Upper lobe of right lung (tissue), 1 donor: ENCODE results near the gene RNF167. TPM values are rescaled to one million over a fixed set of nuclear protein-coding genes. Genes with fewer than 3 reads are reported as not detected.

Experiments used
- ATAC-seq: fragments of 200-7000 bp; cut with Tn5 transposase; one replicate; pipeline ENCODE4 v1.9.1; 2020; ENCODE audit warnings: mild to moderate bottlenecking, moderate library complexity
- DNase-seq: peaks from one replicate; pipeline ENCODE4 v3.0.0-alpha.2; 2020
- H3K27ac ChIP-seq: fragments of 200-600 bp; one replicate; pipeline ENCODE4 v1.8.0; 2022
- H3K27me3 ChIP-seq: fragments of 200-600 bp; one replicate; pipeline ENCODE4 v1.8.0; 2022; ENCODE audit warnings: mild to moderate bottlenecking
- H3K36me3 ChIP-seq: fragments of 200-600 bp; one replicate; pipeline ENCODE4 v1.8.0; 2022
- H3K4me1 ChIP-seq: fragments of 200-600 bp; one replicate; pipeline ENCODE4 v1.8.0; 2022
- H3K4me3 ChIP-seq: fragments of 200-600 bp; one replicate; pipeline ENCODE4 v1.8.0; 2022; ENCODE audit warnings: mild to moderate bottlenecking
- H3K9me3 ChIP-seq: fragments of 200-600 bp; one replicate; pipeline ENCODE4 v1.8.0; 2022
- intact Hi-C: fragments of 100-400 bp; cut with DNase I; formaldehyde crosslinking; loops from one replicate; pipeline ENCODE4 v1.11.0; 2022
- total RNA-seq: library from RNA; stranded (reverse); fragmentation: NEBNext Ultra II Directional; extraction: Animal tissue kit (Norgen Biotek cat#: 25700); gene quantifications from one replicate; pipeline ENCODE4 v1.2.1, GENCODE V29; 2021
- TF ChIP-seq, protein P1 (sequence below): fragments of 200-600 bp; IDR thresholded peaks from one replicate; pipeline ENCODE4 v1.8.0; 2022; ENCODE audit warnings: antibody characterized with exemption
- donor health status: DM: no; HTN: yes; CAD: no; lungs with severe emphysema.

Gene RNF167
- total RNA-seq, 1 donor from 2014 or later, result 92.9 TPM

DNA sequence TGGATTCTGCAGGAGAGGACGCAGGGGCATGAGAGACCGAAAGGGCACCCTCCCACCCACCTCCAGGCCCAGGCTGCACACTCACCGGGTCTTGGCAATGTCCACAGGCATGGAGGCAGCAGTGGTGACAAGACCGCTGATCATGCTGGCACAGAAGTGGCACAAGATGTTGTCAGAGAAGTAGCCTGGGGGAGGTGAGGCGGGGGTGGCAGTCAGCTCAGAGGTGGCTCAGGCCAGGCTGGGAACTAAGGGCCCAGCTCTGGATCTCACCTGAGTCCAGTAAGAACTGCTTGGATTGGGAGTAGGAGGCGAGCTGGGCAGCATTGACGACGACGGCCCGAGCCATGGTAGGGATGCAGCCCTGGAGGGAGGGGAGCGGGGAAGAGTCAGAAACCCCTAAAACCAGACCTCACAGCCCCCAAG lies 2.0 kb upstream of the RNF167 start:
- H3K4me1 ChIP-seq, result peaks cover 38% of the 10 kb centered on the region
- ATAC-seq, result no peak
- intact Hi-C loops, result no loop called here
- no peaks in the 10 kb centered on the region for H3K27me3 ChIP-seq
- peaks cover 26% of the 10 kb centered on the region for H3K36me3 ChIP-seq
- no peak for DNase-seq
- no peak overlapping the region for H3K27ac ChIP-seq
- TF ChIP-seq, protein P1, sequence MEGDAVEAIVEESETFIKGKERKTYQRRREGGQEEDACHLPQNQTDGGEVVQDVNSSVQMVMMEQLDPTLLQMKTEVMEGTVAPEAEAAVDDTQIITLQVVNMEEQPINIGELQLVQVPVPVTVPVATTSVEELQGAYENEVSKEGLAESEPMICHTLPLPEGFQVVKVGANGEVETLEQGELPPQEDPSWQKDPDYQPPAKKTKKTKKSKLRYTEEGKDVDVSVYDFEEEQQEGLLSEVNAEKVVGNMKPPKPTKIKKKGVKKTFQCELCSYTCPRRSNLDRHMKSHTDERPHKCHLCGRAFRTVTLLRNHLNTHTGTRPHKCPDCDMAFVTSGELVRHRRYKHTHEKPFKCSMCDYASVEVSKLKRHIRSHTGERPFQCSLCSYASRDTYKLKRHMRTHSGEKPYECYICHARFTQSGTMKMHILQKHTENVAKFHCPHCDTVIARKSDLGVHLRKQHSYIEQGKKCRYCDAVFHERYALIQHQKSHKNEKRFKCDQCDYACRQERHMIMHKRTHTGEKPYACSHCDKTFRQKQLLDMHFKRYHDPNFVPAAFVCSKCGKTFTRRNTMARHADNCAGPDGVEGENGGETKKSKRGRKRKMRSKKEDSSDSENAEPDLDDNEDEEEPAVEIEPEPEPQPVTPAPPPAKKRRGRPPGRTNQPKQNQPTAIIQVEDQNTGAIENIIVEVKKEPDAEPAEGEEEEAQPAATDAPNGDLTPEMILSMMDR, result no peak
- no peaks in the 10 kb centered on the region for H3K9me3 ChIP-seq
- H3K4me3 ChIP-seq, result no peak overlapping the region

DNA sequence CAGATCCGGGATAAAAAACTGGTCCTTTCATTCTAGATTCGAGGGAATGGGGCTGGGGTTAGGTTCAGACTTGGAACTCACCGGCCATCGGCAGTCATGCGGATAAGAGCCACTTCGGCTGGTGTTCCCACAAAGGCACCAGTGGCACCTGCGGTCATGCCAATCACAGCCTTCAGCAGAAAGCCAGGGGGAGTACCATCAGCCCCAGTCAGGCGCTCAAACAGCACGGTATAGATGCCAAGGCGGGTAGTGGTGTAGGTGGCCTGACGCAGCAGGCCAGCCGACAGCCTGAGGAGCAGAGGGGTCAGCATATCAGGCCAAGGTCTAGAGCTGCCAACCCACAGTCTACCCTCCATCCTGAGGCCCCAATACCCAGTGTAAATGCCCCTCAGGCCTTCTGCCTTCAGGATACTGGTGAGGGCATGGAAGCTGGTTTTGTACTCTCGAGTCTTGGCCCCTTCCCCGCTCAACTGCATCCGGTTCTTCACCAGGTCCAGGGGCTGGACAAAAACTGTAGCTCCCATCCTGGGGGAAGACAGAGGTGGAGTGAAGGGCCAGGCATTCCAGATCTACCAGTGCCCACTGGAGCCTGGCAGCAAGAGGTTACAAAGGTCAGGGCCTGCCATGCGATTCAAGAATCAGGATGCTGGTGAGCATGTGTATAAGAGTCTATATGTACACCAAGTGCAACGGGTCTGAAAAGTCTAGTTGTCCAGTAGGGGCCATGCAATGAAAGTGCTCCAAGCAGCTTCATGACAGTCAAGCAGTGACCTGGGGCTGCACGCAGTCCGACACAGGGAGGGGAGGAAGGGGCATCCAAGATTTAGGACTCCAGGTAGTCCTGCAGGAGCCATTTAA lies 1.2 kb upstream of the RNF167 start:
- H3K27me3 ChIP-seq, result no peaks in the 10 kb centered on the region
- H3K4me1 ChIP-seq, result peaks cover 44% of the 10 kb centered on the region
- peak overlapping the region; percentile 91 for H3K27ac ChIP-seq
- TF ChIP-seq, protein P1, result no peak
- peak overlapping the region; percentile 98 for H3K4me3 ChIP-seq
- no peaks in the 10 kb centered on the region for H3K9me3 ChIP-seq
- H3K36me3 ChIP-seq, result peaks cover 34% of the 10 kb centered on the region
- DNase-seq (no peak), ATAC-seq (no peak)
- intact Hi-C loops, result no loop called here

DNA sequence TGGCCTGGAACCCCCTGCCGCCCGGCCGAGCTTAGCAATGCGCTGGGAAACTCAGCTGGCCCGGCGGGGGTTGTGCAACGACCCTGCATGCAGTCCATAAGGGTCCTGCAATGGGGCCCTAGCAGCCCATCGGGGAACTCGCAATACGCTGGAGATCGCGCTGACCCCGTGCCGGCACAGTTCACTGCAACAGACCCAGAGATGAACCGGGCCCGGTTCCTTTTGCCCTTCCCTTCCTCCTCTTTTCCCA lies 597 bp upstream of the RNF167 start:
- H3K9me3 ChIP-seq, result no peaks in the 10 kb centered on the region
- peaks cover 38% of the 10 kb centered on the region for H3K36me3 ChIP-seq
- peak overlapping the region; percentile 98 for H3K4me3 ChIP-seq
- peak overlapping the region; percentile 91 for H3K27ac ChIP-seq
- DNase-seq (peak; percentile 78), ATAC-seq (no peak)
- no peaks in the 10 kb centered on the region for H3K27me3 ChIP-seq
- intact Hi-C loops, result no loop called here
- peaks cover 44% of the 10 kb centered on the region for H3K4me1 ChIP-seq
- TF ChIP-seq, protein P1, result no peak

DNA sequence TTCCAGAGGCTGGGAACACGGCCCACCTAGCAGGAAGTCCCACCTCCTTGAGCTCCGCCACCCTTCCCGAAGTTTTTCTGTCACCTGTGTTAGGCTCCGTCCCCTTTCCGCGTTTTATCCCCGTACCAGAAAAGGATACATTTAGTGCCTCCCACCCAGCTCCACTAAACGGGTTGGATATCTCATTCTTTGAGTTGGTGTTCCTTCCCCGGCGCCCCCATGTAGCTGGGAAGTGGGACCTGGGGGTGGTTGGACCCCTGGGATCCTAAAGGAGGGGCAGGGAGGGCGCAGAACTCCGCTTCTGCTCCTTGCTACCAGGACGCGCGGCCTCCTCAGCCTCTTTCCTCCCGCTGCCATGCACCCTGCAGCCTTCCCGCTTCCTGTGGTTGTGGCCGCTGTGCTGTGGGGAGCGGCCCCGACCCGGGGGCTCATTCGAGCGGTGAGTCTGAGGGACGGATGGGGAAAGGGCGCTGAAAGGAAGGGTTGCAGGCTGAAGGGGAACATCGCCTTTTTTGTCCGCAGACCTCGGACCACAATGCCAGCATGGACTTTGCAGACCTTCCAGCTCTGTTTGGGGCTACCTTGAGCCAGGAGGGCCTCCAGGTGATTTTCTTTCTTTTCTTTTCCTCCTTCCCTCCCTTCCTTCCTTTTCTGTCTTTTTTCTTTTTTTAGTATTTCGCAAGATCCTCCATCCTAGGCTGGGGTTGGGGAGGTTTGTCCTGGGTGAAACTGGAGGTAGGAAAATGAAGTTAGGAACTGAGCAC lies 669 bp downstream of the RNF167 start:
- Histone ChIP-seq H3K9me3 (no peaks in the 10 kb centered on the region), H3K27me3 (no peaks in the 10 kb centered on the region), H3K27ac (peak overlapping the region; percentile 91), H3K4me1 (peaks cover 57% of the 10 kb centered on the region), H3K4me3 (peak overlapping the region; percentile 98), H3K36me3 (peaks cover 51% of the 10 kb centered on the region)
- TF ChIP-seq, protein P1, result no peak
- peak; percentile 59 for ATAC-seq
- intact Hi-C loops, result no loop called here
- DNase-seq, result peak; percentile 68

DNA sequence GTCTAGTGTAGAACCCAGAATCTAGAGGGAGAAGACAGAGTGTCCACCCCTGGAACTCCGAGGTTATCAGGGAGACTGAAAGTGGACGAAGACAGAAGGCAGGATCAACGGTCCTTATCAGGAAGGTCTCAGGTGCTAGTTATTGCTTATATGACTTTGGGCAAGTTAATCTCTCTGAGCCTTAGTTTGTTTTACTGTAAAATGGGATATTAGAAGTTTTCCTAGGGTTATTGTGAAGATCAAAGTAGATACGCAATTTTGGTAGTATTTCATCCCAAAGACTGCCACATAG lies 1.2 kb downstream of the RNF167 start:
- no peak for ATAC-seq
- no peak for DNase-seq
- TF ChIP-seq, protein P1, result no peak
- Histone ChIP-seq H3K4me3 (peak overlapping the region; percentile 98), H3K36me3 (peaks cover 56% of the 10 kb centered on the region), H3K9me3 (no peaks in the 10 kb centered on the region), H3K27ac (peak overlapping the region; percentile 91), H3K27me3 (no peaks in the 10 kb centered on the region), H3K4me1 (peaks cover 62% of the 10 kb centered on the region)
- intact Hi-C loops, result no loop called here
